Measurements from ENCODE around the gene NUDT16L1.

NUDT16L1 gene

GRCh38 chr16:4681471-4682083, 11.8 kb upstream of the NUDT16L1 start:
- no peak for DNase-seq

- no peak for DNase-seq
Observed at GRCh38 chr16:4682084-4682591, 11.2 kb upstream of the NUDT16L1 start.

- DNase-seq = peak in 36 of 58 donors; percentile 8 to 69 (median 36)
Observed at GRCh38 chr16:4682616-4683254, 10.6 kb upstream of the NUDT16L1 start.

GRCh38 chr16:4683255-4684057, 9.9 kb upstream of the NUDT16L1 start:
- DNase-seq = no peak

- peak in 2 of 58 donors; percentile 14 to 25 for DNase-seq
Observed at GRCh38 chr16:4684058-4684715, 9.2 kb upstream of the NUDT16L1 start.

- DNase-seq = no peak
Observed at GRCh38 chr16:4684763-4685162, 8.6 kb upstream of the NUDT16L1 start.

- peak in 7 of 58 donors; percentile 9 to 35 (median 22) for DNase-seq
Observed at GRCh38 chr16:4685292-4685691, 8.1 kb upstream of the NUDT16L1 start.

GRCh38 chr16:4685776-4686496, 7.4 kb upstream of the NUDT16L1 start:
- no peak for DNase-seq

- DNase-seq = no peak
Observed at GRCh38 chr16:4686497-4687210, 6.7 kb upstream of the NUDT16L1 start.

- DNase-seq = no peak
Observed at GRCh38 chr16:4687416-4687815, 5.9 kb upstream of the NUDT16L1 start.

GRCh38 chr16:4687946-4688673, 5.3 kb upstream of the NUDT16L1 start:
- DNase-seq = no peak

GRCh38 chr16:4688674-4689045, 4.7 kb upstream of the NUDT16L1 start:
- no peak for DNase-seq

GRCh38 chr16:4689091-4689671, 4.2 kb upstream of the NUDT16L1 start:
- DNase-seq = no peak

- no peak for DNase-seq
Observed at GRCh38 chr16:4689864-4690704, 3.3 kb upstream of the NUDT16L1 start.

GRCh38 chr16:4690946-4691665, 2.3 kb upstream of the NUDT16L1 start:
- DNase-seq = no peak

GRCh38 chr16:4691666-4692412, 1.5 kb upstream of the NUDT16L1 start:
- DNase-seq = no peak
